Measurements from ENCODE around the gene ZNF354B.

DNA sequence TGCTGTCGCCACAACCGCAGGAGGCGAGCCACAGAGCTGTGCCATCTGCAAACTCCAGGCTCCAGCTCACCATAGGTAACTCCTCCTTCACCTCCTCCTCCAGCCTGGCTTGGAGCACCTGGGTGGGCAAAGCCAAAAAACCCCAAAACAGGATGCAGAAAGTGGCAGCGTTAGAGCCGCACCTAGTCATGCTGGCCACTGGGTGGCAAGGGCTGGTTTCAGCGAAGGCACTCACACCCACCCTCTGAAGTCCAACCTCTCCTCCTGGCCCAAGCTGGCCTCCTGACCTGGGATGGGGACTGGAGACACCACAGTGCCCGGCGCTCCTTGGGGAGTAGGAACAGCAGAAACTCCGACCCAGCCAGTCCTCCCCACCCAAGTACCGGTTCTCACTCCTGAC is 28.7 kb upstream of the ZNF354B start:
- TF ChIP-seq POLR2AphosphoS5 (IDR thresholded peaks at IDR 0.05; ENCODE audit: borderline replicate concordance, low read depth, low read length) = no peak
- no peak for TF ChIP-seq EZH2 (IDR thresholded peaks at IDR 0.05)
- no peak for TF ChIP-seq FOXP2 (optimal IDR thresholded peaks at IDR 0.05; ENCODE audit: control extremely low read depth, extremely low read length, insufficient read depth)
